COR-L47 (cell line): ENCODE measurements around the gene ACSM2B.
"Not testable (repeated sequence)": the region's sequence is repeated elsewhere in the genome, so short reads cannot be mapped to it uniquely, and the experiment has no call there.

Experiments used
- DNase-seq: peaks from one replicate; lab custom pipeline; 2025; lab: John Stamatoyannopoulos, UW

The ACSM2B gene

DNA sequence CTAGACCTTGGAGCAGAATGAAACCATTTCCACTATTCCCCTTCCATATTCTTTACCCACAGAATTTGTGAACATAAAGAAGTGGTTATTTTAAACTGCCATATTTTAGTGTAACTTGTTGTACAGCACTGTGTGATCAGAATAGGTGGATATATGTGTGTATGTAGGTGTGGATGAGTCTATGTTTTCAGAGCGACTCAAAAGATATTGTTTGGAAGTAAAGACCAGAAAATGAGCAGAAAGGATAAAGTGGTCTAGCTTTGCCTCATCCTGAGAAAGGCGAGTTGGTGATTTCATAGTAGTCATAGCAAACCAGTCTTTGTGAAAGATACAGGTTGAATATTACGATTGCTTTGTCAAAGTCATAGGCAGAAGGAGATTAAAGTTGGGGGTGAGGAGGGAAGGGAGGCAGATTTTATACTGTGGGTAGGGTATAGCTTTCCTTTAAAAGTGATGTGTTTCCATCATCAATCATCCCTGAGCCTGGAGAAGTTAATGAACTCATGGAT is 43.8 kb downstream of the ACSM2B start:
- not testable (repeated sequence) for DNase-seq

DNA sequence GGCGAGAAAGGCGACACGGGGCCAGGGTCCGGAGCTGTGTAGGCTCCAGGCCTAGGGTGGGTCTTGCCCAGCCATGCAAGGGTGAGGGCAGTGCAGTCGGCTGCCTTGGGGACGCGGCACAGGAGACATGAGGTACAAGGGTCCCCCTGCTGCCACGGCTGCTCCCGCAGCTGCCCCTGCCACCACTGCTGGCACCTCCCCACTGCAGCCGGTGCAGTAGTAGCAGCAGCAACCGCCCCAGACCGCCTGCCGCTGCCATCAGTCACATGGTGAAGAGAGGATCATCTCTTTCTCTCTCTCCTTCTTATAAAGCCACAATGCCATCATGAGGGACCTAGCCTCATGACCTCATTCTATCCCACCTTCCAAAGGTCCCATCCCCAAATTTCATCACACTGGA is 44.4 kb downstream of the ACSM2B start:
- not testable (repeated sequence) for DNase-seq

DNA sequence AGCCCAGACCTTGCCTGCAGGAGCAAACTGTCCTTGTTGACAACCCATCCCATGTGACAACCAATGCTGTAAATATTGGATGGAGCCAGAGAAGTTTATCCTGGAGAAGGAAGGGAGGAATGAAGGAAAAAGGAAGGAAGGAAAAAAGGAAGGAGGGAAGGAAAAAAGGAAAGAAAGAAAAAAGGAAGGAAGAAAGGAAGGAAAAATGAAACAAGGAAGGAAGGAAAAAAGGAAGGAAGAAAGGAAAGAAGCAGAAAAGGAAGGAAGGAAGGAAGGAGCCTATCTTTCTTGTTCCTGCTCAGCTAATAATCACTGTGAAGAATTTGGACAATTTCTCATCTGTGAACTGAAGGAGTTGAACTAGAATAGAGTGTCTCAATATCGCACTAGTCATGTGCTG is 56.1 kb downstream of the ACSM2B start:
- DNase-seq, result no peak

DNA sequence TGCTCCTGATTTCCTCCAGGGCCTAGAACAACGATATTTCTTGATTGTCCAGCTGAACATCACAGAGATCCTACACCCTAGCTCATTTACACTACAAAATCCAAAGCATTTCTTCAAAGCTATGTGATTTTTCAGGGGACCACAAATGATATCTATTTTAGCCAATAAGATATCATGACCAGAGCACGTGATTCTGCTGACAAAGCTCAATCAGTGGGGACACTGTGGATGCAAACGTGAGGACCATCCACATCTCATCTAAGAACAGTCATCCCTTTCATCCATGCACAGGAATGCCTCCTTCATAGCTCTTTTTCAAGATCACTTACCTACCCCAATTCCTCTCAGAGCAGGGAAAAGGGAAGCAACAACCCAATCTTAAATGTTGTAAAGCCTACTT is 56.9 kb downstream of the ACSM2B start:
- no peak for DNase-seq

DNA sequence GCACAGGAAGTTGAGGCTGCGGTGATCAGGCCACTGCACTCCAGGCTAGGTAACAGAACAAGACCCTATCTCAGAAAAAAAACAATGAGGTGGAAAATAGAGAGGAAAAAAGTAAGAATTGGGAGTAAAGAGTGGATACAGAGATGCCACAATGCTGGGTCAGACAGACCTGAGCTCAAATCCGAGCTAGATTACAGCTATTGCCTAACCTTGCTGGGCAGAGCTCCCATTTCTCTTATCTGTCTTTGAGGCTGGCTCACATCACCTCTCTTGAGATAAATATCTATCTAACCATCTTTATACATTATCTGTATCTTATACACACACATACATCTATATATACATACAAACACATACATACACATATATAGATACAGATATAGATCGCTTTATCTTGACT is 59.0 kb downstream of the ACSM2B start:
- DNase-seq, result no peak

DNA sequence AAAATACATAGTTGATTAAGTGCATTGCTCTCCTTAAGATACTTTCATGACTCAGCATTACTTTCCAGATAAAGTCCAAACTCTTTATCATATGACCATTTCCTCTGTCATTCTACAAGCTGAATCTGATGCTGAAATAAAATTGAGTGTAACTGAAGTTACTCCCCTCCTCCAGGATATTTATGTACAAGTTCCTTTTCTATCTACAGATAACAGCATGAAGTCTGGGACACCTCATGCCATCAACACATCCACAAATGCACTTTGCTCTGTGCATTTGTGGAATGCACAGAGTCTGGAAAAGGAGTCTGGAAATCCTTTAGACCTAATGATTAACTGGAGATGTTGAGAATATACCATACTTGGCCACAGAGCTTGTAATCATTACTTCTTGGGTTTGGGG is 60.5 kb downstream of the ACSM2B start:
- no peak for DNase-seq

DNA sequence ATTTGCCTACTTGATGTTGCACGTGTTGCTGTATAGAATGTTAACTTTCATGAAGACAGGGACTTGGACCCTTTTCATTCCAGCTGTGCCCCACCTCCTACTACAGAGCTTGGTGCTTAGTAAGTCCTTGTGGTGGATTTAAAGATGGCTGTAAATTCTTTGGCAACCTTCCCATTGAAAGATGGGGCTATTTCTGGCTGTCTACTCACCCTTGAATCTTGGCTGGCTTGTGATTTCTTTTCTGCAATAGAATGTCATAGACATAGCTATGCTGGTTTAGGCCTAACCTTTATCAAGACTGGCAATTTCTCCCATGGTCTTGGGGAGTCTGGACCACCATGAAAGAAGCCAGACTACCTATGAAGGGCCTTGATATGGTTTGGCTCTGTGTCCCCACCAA is 65.8 kb downstream of the ACSM2B start:
- no peak for DNase-seq

DNA sequence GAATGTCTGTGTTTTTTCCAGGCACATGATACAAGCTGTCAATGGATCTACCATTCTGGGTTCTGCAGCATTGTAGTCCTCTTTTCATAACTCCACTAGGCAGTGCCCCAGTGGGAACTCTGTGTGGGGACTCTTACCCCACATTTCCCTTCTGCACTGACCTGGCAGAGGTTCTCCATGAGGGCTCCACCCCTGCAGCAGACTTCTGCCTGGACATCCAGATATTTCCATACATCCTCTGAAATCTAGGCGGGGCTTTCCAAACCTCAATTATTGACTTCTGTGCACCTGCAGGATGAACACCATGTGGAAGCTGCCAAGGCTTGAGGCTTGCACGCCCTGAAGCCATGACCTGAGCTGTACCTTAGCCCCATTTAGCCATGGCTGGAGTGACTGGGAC is 68.9 kb downstream of the ACSM2B start:
- no peak for DNase-seq

DNA sequence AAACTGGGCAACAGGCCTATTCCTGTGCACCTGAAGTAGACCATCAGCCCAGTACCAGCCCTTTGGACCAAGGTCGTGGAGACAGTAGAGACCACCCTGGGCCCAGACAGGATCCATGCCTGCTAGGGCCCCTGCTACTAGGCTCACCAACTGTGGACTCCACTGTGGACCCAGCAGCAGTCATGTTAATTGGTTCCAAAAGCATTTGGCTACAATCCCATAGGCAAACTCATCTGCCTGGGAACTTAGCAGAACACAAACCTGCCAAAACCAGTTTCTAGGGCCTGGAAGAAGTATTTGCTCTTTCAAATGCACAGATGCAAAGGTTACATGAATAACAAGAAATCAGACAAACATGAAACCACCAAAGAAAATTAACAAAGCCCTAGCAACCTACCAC is 71.7 kb downstream of the ACSM2B start:
- DNase-seq, result no peak

DNA sequence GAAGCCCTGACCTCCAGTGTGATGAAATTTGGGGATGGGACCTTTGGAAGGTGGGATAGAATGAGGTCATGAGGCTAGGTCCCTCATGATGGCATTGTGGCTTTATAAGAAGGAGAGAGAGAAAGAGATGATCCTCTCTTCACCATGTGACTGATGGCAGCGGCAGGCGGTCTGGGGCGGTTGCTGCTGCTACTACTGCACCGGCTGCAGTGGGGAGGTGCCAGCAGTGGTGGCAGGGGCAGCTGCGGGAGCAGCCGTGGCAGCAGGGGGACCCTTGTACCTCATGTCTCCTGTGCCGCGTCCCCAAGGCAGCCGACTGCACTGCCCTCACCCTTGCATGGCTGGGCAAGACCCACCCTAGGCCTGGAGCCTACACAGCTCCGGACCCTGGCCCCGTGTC is 84.7 kb downstream of the ACSM2B start:
- not testable (repeated sequence) for DNase-seq

DNA sequence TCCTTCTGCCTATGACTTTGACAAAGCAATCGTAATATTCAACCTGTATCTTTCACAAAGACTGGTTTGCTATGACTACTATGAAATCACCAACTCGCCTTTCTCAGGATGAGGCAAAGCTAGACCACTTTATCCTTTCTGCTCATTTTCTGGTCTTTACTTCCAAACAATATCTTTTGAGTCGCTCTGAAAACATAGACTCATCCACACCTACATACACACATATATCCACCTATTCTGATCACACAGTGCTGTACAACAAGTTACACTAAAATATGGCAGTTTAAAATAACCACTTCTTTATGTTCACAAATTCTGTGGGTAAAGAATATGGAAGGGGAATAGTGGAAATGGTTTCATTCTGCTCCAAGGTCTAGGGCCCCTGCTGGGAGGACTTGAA is 85.2 kb downstream of the ACSM2B start:
- not testable (repeated sequence) for DNase-seq
